Measurements from ENCODE around the gene EEFSEC. TPM values are rescaled to one million over a fixed set of nuclear protein-coding genes. Genes with fewer than 3 reads are reported as not detected.

EEFSEC gene
- total RNA-seq, 1 donor from 2014 or later: 2.6 TPM

- Histone ChIP-seq H3K27ac (ENCODE audit: low read depth, low read length) (no peak overlapping the region), H3K4me3 (ENCODE audit: low read length in 3 of 3) (no peak overlapping the region), H3K9me3 (ENCODE audit: control insufficient read depth in 3 of 3, low read length in 3 of 3) (no peaks in the 10 kb centered on the region), H3K4me1 (ENCODE audit: control insufficient read depth in 3 of 3, insufficient read depth in 3 of 3, low read length in 3 of 3) (peaks cover 9 to 12% (median 10%) of the 10 kb centered on the region in 3 donors), H3K27me3 (ENCODE audit: control insufficient read depth in 3 of 3, insufficient read depth in 3 of 3, low read length in 3 of 3) (no peaks in the 10 kb centered on the region), H3K36me3 (ENCODE audit: control insufficient read depth in 3 of 3, insufficient read depth in 3 of 3, low read length in 3 of 3) (peaks cover 0 to 10% (median 8%) of the 10 kb centered on the region in 3 donors), H3K9ac (ENCODE audit: low read depth in 1 of 3, low read length in 3 of 3) (peak overlapping the region in 2 of 3 donors; percentile 33 to 57)
Measured at GRCh38 chr3:128273841-128274573, 120.7 kb downstream of the EEFSEC start.

GRCh38 chr3:128274837-128275236, 121.6 kb downstream of the EEFSEC start:
- Histone ChIP-seq H3K4me3 (ENCODE audit: low read length in 3 of 3) (no peak overlapping the region), H3K27ac (ENCODE audit: low read depth, low read length) (no peak overlapping the region), H3K27me3 (ENCODE audit: control insufficient read depth in 3 of 3, insufficient read depth in 3 of 3, low read length in 3 of 3) (no peaks in the 10 kb centered on the region), H3K9me3 (ENCODE audit: control insufficient read depth in 3 of 3, low read length in 3 of 3) (no peaks in the 10 kb centered on the region), H3K9ac (ENCODE audit: low read depth in 1 of 3, low read length in 3 of 3) (no peak overlapping the region), H3K4me1 (ENCODE audit: control insufficient read depth in 3 of 3, insufficient read depth in 3 of 3, low read length in 3 of 3) (peaks cover 10 to 18% (median 11%) of the 10 kb centered on the region in 3 donors), H3K36me3 (ENCODE audit: control insufficient read depth in 3 of 3, insufficient read depth in 3 of 3, low read length in 3 of 3) (peaks cover 0 to 8% (median 6%) of the 10 kb centered on the region in 3 donors)

GRCh38 chr3:128275316-128276145, 122.2 kb downstream of the EEFSEC start:
- no peak overlapping the region for H3K9ac ChIP-seq (ENCODE audit: low read depth in 1 of 3, low read length in 3 of 3)
- no peaks in the 10 kb centered on the region for H3K9me3 ChIP-seq (ENCODE audit: control insufficient read depth in 3 of 3, low read length in 3 of 3)
- H3K4me3 ChIP-seq (ENCODE audit: low read length in 3 of 3): no peak overlapping the region
- H3K27me3 ChIP-seq (ENCODE audit: control insufficient read depth in 3 of 3, insufficient read depth in 3 of 3, low read length in 3 of 3): no peaks in the 10 kb centered on the region
- H3K4me1 ChIP-seq (ENCODE audit: control insufficient read depth in 3 of 3, insufficient read depth in 3 of 3, low read length in 3 of 3): peaks cover 10 to 18% (median 11%) of the 10 kb centered on the region in 3 donors
- peaks cover 0 to 8% (median 6%) of the 10 kb centered on the region in 3 donors for H3K36me3 ChIP-seq (ENCODE audit: control insufficient read depth in 3 of 3, insufficient read depth in 3 of 3, low read length in 3 of 3)
- no peak overlapping the region for H3K27ac ChIP-seq (ENCODE audit: low read depth, low read length)

GRCh38 chr3:128276146-128276435, 122.8 kb downstream of the EEFSEC start:
- Histone ChIP-seq H3K9ac (ENCODE audit: low read depth in 1 of 3, low read length in 3 of 3) (no peak overlapping the region), H3K4me3 (ENCODE audit: low read length in 3 of 3) (no peak overlapping the region), H3K4me1 (ENCODE audit: control insufficient read depth in 3 of 3, insufficient read depth in 3 of 3, low read length in 3 of 3) (peaks cover 10 to 18% (median 11%) of the 10 kb centered on the region in 3 donors), H3K27ac (ENCODE audit: low read depth, low read length) (no peak overlapping the region), H3K9me3 (ENCODE audit: control insufficient read depth in 3 of 3, low read length in 3 of 3) (no peaks in the 10 kb centered on the region), H3K27me3 (ENCODE audit: control insufficient read depth in 3 of 3, insufficient read depth in 3 of 3, low read length in 3 of 3) (no peaks in the 10 kb centered on the region), H3K36me3 (ENCODE audit: control insufficient read depth in 3 of 3, insufficient read depth in 3 of 3, low read length in 3 of 3) (peaks cover 0 to 8% (median 5%) of the 10 kb centered on the region in 3 donors)

- Histone ChIP-seq H3K36me3 (ENCODE audit: control insufficient read depth in 3 of 3, insufficient read depth in 3 of 3, low read length in 3 of 3) (peaks cover 0 to 8% (median 2%) of the 10 kb centered on the region in 3 donors), H3K4me1 (ENCODE audit: control insufficient read depth in 3 of 3, insufficient read depth in 3 of 3, low read length in 3 of 3) (peaks cover 10 to 19% (median 13%) of the 10 kb centered on the region in 3 donors), H3K4me3 (ENCODE audit: low read length in 3 of 3) (no peak overlapping the region), H3K9ac (ENCODE audit: low read depth in 1 of 3, low read length in 3 of 3) (no peak overlapping the region), H3K27me3 (ENCODE audit: control insufficient read depth in 3 of 3, insufficient read depth in 3 of 3, low read length in 3 of 3) (no peaks in the 10 kb centered on the region), H3K9me3 (ENCODE audit: control insufficient read depth in 3 of 3, low read length in 3 of 3) (no peaks in the 10 kb centered on the region), H3K27ac (ENCODE audit: low read depth, low read length) (no peak overlapping the region)
Measured at GRCh38 chr3:128276577-128277183, 123.4 kb downstream of the EEFSEC start.

GRCh38 chr3:128277378-128278069, 124.2 kb downstream of the EEFSEC start:
- Histone ChIP-seq H3K9ac (ENCODE audit: low read depth in 1 of 3, low read length in 3 of 3) (no peak overlapping the region), H3K4me3 (ENCODE audit: low read length in 3 of 3) (no peak overlapping the region), H3K27me3 (ENCODE audit: control insufficient read depth in 3 of 3, insufficient read depth in 3 of 3, low read length in 3 of 3) (no peaks in the 10 kb centered on the region), H3K27ac (ENCODE audit: low read depth, low read length) (no peak overlapping the region), H3K9me3 (ENCODE audit: control insufficient read depth in 3 of 3, low read length in 3 of 3) (no peaks in the 10 kb centered on the region), H3K4me1 (ENCODE audit: control insufficient read depth in 3 of 3, insufficient read depth in 3 of 3, low read length in 3 of 3) (peaks cover 15 to 28% (median 17%) of the 10 kb centered on the region in 3 donors), H3K36me3 (ENCODE audit: control insufficient read depth in 3 of 3, insufficient read depth in 3 of 3, low read length in 3 of 3) (peaks cover 0 to 7% (median 0%) of the 10 kb centered on the region in 3 donors)

GRCh38 chr3:128278130-128278529, 124.8 kb downstream of the EEFSEC start:
- no peaks in the 10 kb centered on the region for H3K9me3 ChIP-seq (ENCODE audit: control insufficient read depth in 3 of 3, low read length in 3 of 3)
- no peak overlapping the region for H3K9ac ChIP-seq (ENCODE audit: low read depth in 1 of 3, low read length in 3 of 3)
- peaks cover 0 to under 1% (median 0%) of the 10 kb centered on the region in 3 donors for H3K36me3 ChIP-seq (ENCODE audit: control insufficient read depth in 3 of 3, insufficient read depth in 3 of 3, low read length in 3 of 3)
- H3K27me3 ChIP-seq (ENCODE audit: control insufficient read depth in 3 of 3, insufficient read depth in 3 of 3, low read length in 3 of 3): no peaks in the 10 kb centered on the region
- peaks cover 16 to 31% (median 21%) of the 10 kb centered on the region in 3 donors for H3K4me1 ChIP-seq (ENCODE audit: control insufficient read depth in 3 of 3, insufficient read depth in 3 of 3, low read length in 3 of 3)
- H3K4me3 ChIP-seq (ENCODE audit: low read length in 3 of 3): no peak overlapping the region
- H3K27ac ChIP-seq (ENCODE audit: low read depth, low read length): no peak overlapping the region

GRCh38 chr3:128278761-128279600, 125.7 kb downstream of the EEFSEC start:
- no peaks in the 10 kb centered on the region for H3K27me3 ChIP-seq (ENCODE audit: control insufficient read depth in 3 of 3, insufficient read depth in 3 of 3, low read length in 3 of 3)
- H3K4me1 ChIP-seq (ENCODE audit: control insufficient read depth in 3 of 3, insufficient read depth in 3 of 3, low read length in 3 of 3): peaks cover 16 to 30% (median 16%) of the 10 kb centered on the region in 3 donors
- no peak overlapping the region for H3K27ac ChIP-seq (ENCODE audit: low read depth, low read length)
- no peak overlapping the region for H3K9ac ChIP-seq (ENCODE audit: low read depth in 1 of 3, low read length in 3 of 3)
- H3K9me3 ChIP-seq (ENCODE audit: control insufficient read depth in 3 of 3, low read length in 3 of 3): no peaks in the 10 kb centered on the region
- H3K36me3 ChIP-seq (ENCODE audit: control insufficient read depth in 3 of 3, insufficient read depth in 3 of 3, low read length in 3 of 3): peaks cover 0 to 7% (median 0%) of the 10 kb centered on the region in 3 donors
- no peak overlapping the region for H3K4me3 ChIP-seq (ENCODE audit: low read length in 3 of 3)

- no peaks in the 10 kb centered on the region for H3K27me3 ChIP-seq (ENCODE audit: control insufficient read depth in 3 of 3, insufficient read depth in 3 of 3, low read length in 3 of 3)
- no peak overlapping the region for H3K27ac ChIP-seq (ENCODE audit: low read depth, low read length)
- H3K36me3 ChIP-seq (ENCODE audit: control insufficient read depth in 3 of 3, insufficient read depth in 3 of 3, low read length in 3 of 3): peaks cover 0 to 7% (median 0%) of the 10 kb centered on the region in 3 donors
- no peaks in the 10 kb centered on the region for H3K9me3 ChIP-seq (ENCODE audit: control insufficient read depth in 3 of 3, low read length in 3 of 3)
- no peak overlapping the region for H3K4me3 ChIP-seq (ENCODE audit: low read length in 3 of 3)
- H3K9ac ChIP-seq (ENCODE audit: low read depth in 1 of 3, low read length in 3 of 3): no peak overlapping the region
- peaks cover 16 to 30% (median 16%) of the 10 kb centered on the region in 3 donors for H3K4me1 ChIP-seq (ENCODE audit: control insufficient read depth in 3 of 3, insufficient read depth in 3 of 3, low read length in 3 of 3)
Measured at GRCh38 chr3:128279601-128279880, 126.3 kb downstream of the EEFSEC start.

Measured in skeletal muscle tissue (tissue), 4 donors.